CD4-positive, alpha-beta T cell treated with Interleukin-15 for 4 hours (primary cell): ENCODE data around the gene TMEM184B.
"Not testable (repeated sequence)": the region's sequence is repeated elsewhere in the genome, so short reads cannot be mapped to it uniquely, and the experiment has no call there.

ENCODE experiments used
- DNase-seq: peaks from one replicate; pipeline ENCODE4 v3.0.0-alpha.2; 2020; ENCODE audit warnings: low spot score

Gene TMEM184B

DNA sequence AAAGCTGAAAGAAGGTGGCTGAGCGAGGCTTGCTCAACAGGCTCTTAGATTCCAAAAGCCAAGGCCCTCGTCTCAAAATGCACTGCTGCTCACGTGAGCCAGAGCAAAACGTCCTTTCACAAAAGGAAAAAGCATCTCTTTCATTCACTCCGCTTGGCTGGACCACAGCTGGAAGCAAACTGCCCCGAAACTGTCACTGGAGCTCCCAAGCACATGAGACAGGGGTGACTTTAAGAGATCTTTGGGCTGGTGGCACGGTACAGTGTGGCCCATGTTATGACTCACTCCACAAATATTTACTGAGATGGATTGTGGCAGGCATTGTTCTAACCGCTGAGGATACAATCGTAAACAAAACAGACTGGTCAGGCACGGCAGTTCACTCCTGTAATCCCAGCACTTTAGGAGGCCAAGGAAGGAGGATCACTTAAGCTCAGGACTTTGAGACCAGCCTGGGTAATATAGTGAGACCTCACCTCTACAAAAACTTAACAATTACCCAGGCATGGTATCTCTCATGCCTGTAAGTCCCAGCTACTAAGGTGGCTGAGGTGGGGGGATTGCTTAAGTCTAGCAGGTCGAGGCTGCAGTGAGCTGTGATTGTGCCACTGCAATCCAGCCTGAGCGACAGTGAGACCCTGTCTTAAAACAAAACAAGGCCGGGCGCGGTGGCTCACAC is 94.7 kb downstream of the TMEM184B start:
- DNase-seq, result no peak

GRCh38 chr22:38177571-38177925 is 95.3 kb downstream of the TMEM184B start:
- DNase-seq, result not testable (repeated sequence)

DNA sequence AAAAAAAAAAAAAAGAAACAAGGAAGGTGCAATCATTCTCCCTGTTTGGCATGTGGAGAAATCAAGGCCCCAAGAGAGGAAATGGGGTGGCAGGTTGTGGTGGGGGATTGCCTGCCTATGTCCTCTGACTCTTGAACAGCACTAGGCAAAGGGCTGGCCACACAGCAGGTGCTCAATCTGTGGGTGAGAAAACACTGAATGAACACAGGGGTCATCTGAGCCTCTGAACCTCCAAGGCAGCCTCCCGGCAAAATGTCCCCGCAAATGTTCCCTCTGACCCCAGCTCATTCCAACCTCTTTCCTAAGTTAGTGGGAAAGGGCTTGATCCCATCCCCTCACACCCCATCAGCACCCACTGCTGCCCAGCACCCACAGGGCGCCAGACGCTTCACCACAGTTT is 95.8 kb downstream of the TMEM184B start:
- DNase-seq, result no peak

- peak; percentile 43 for DNase-seq
Measured at GRCh38 chr22:38176170-38176741, 96.6 kb downstream of the TMEM184B start.

DNA sequence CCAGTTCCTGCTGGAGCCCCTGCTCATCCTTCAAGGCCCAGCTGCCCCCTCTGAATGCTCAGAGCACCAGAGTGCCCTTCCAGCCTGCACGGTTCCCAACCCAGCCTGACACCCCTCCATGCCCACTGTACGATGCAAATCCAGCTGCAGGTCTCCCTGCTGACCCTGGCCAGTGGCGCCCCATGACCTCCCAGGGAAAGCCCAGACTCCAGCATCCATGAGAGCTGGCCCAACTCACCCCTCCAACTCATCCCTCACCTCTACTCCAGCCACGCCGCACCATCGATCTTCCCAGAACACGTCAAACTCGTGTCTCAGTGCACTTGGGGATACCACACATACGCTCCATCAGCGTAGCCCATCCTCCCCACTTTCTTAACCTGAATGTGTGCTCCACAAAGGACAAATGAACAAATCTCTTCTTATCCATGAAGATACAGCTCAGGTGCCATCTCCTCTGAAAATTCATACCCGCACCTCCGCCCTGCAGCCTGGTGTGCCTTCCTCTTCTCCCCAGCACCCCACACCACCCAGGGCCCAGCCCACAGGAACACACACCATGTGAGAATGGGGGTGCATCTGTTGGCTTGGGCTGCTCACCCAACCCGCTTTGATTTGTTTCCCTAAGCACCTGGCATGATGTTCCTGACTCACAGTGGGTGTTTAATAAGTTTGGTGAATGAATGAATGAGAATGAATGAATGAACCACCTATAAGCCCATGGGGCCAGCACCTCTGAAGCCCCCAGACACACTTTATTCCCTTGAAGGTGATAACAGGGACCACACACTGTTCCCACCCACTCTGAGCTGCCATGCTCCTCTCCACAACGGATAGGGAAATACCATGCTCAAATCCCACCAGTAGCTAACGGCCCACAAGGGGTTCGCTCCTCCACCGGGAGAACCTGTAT is 97.3 kb downstream of the TMEM184B start:
- no peak for DNase-seq

DNA sequence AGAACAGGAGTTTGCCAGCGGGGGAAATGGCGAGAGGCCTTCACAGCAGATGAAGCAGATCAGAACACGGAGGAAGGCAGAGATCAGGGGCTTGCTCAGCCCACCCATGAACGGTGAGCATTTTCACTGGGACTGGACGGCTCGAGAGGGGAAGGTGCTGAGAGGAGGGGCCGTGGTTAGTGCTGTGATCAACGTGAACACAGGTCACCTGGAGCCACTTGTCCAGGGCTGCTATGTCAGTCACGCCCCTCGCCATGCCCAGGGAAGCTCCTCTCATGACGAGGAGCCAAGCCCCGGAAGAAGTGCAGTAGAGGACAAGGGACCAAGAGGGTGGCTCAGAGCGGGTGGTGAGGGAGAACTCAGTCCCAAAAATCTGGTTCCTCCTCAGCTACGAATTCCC is 98.2 kb downstream of the TMEM184B start:
- no peak for DNase-seq

DNA sequence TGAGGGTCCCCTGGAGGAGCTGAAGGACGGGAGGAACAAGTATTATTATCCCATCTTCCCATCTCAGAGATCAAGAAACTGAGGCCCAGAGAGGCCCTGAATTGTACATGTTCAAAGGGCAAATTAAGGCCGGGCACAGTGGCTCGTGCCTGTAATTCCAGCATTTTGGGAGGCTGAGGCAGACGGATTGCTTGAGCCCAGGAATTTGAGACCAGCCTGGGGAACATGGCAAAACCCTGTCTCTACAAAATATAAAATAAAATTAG is 99.2 kb downstream of the TMEM184B start:
- no peak for DNase-seq

- DNase-seq, result peak; percentile 17
Measured at GRCh38 chr22:38172832-38173640, 99.8 kb downstream of the TMEM184B start.

GRCh38 chr22:38171927-38172831 is 100.6 kb downstream of the TMEM184B start:
- no peak for DNase-seq

- no peak for DNase-seq
Measured at GRCh38 chr22:38170469-38170868, 102.3 kb downstream of the TMEM184B start.
